Right lobe of liver (tissue), 6 donors: ENCODE data around the gene COPZ1. TPM values are rescaled to one million over a fixed set of nuclear protein-coding genes. Genes with fewer than 3 reads are reported as not detected.

Experiments
- ATAC-seq, 4 donors: fragments of 200-7000 bp; cut with Tn5 transposase; one replicate each; pipeline ENCODE4 v1.9.1; 2020; ENCODE audit warnings: mild to moderate bottlenecking in 4 of 4, moderate library complexity in 4 of 4
- DNase-seq, 3 donors: peaks; one replicate each; pipeline ENCODE4 v3.0.0-alpha.2; 2020
- H3K27ac ChIP-seq, 3 donors: fragments of 200-600 bp; one replicate each; pipeline ENCODE4 v1.8.0; 2022
- H3K27me3 ChIP-seq, 2 donors: fragments of 200-600 bp; one replicate each; pipeline ENCODE4 v1.8.0; 2022
- H3K36me3 ChIP-seq, 4 donors: fragments of 200-600 bp; sonication (generic) in 1 of 4; one replicate each; pipeline versions ENCODE4 v1.5.1 to v1.8.0; 2017 to 2022; ENCODE audit warnings: control low read depth in 1 of 4
- H3K4me1 ChIP-seq, 4 donors: fragments of 200-600 bp; sonication (generic) in 1 of 4; one replicate each; pipeline versions ENCODE4 v1.5.1 to v1.8.0; 2017 to 2022; ENCODE audit warnings: control low read depth in 1 of 4
- H3K4me3 ChIP-seq, 3 donors: fragments of 200-600 bp; one replicate each; pipeline ENCODE4 v1.8.0; 2022
- H3K9me3 ChIP-seq, 4 donors: fragments of 200-600 bp; sonication (generic) in 1 of 4; one replicate each; pipeline versions ENCODE4 v1.5.1 to v1.8.0; 2017 to 2022; ENCODE audit warnings: control low read depth in 1 of 4
- POLR2A ChIP-seq: fragments of 450-650 bp; IDR thresholded peaks from one replicate; pipeline ENCODE4 v1.6.1; 2017; ENCODE audit warnings: antibody characterized with exemption, mild to moderate bottlenecking
- WGBS: methylation state at CpG from one replicate; pipeline ENCODE4 v1.1.6; 2018; ENCODE audit warnings: low coverage, low lambda C conversion rate; ENCODE audit not compliant: insufficient coverage; ENCODE audit errors: missing lambda C conversion rate; 5-methylcytosine and 5-hydroxymethylcytosine counted together
- intact Hi-C, 2 donors: fragments of 100-400 bp; cut with DNase I; formaldehyde crosslinking; loops; one replicate each; pipeline versions ENCODE4 v1.11.2 to v1.14.1; 2022
- total RNA-seq, 6 experiments: library from RNA; depleted of rRNA in 2 of 6; stranded (reverse); fragments of >200 nt in 2 of 6; fragmentation: NEBNext Ultra II Directional in 3 of 6; extraction: Animal tissue kit (Norgen Biotek cat#: 25700) in 3 of 6; gene quantifications; one replicate each; pipeline versions ENCODE4 v1.1.0 to v1.2.4, GENCODE V29; 2016 to 2023
- TF ChIP-seq, protein P1 (sequence below), 4 donors: fragments of 200-600 bp in 3 of 4; fragments of 450-650 bp in 1 of 4; IDR thresholded peaks; one replicate each; pipeline versions ENCODE4 v1.5.1 to v1.8.0; 2016 to 2022; ENCODE audit warnings: antibody characterized with exemption in 4 of 4, mild to moderate bottlenecking in 2 of 4
- donor health status: DM: no; HTN: yes; CAD: no.
- donor health status: DM: no; HTN: no; CAD: no.
- donor health status: DM: no; HTN: no; CAD: no.
- donor health status: DM: no; HTN: yes; CAD: no.
- donor health status: DM: no; HTN: yes; CAD: no.

The COPZ1 gene
- total RNA-seq, 6 experiments from 2014 or later: 67.3 to 89.2 (median 74.9) TPM

DNA sequence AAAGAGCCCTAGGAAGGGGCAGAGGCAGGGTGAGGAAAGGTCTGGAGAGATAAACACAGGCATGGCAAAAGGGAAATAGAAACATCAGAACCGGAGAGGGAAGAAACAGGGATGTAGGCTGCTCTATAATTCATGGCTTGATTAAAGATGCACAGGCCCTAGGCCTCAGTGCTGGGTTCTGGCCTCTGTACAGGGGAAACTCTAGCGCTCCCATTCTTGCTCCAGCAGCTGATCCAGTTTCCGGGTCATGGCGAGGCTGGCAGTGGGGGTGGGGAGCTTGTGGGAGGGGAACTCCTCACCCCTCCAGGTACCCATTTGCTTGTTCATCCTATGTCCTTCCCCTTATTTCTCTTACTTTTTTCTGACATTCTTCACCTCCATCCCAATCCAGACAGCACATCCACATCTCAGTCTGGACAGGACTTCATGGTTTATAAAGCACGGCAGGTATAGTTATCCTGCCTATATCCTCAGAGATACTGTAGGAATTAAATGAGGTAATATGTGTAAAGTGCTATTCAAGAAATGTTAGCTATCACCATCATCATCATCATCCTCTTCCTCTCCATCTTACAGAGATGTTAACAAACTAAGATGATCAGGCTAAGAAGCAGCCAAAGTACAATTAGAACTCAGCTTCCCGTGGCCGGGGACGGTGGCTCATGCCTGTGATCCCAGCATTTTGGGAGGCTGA is 47.3 kb downstream of the COPZ1 start:
- 54% methylated on average over 6 of the region's 8 CpGs for WGBS
- peak in 2 of 4 donors; percentile 7 to 22 for ATAC-seq
- TF ChIP-seq, protein P1, sequence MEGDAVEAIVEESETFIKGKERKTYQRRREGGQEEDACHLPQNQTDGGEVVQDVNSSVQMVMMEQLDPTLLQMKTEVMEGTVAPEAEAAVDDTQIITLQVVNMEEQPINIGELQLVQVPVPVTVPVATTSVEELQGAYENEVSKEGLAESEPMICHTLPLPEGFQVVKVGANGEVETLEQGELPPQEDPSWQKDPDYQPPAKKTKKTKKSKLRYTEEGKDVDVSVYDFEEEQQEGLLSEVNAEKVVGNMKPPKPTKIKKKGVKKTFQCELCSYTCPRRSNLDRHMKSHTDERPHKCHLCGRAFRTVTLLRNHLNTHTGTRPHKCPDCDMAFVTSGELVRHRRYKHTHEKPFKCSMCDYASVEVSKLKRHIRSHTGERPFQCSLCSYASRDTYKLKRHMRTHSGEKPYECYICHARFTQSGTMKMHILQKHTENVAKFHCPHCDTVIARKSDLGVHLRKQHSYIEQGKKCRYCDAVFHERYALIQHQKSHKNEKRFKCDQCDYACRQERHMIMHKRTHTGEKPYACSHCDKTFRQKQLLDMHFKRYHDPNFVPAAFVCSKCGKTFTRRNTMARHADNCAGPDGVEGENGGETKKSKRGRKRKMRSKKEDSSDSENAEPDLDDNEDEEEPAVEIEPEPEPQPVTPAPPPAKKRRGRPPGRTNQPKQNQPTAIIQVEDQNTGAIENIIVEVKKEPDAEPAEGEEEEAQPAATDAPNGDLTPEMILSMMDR (IDR thresholded peaks at IDR 0.05): no peak
- TF ChIP-seq POLR2A: no peak
- Histone ChIP-seq H3K36me3 (no peaks in the 10 kb centered on the region), H3K27me3 (no peaks in the 10 kb centered on the region), H3K4me3 (no peak overlapping the region), H3K4me1 (peaks cover 0 to 12% (median 0%) of the 10 kb centered on the region in 4 donors), H3K27ac (no peak overlapping the region), H3K9me3 (no peaks in the 10 kb centered on the region)
- no peak for DNase-seq
- intact Hi-C loops: no loop called here

DNA sequence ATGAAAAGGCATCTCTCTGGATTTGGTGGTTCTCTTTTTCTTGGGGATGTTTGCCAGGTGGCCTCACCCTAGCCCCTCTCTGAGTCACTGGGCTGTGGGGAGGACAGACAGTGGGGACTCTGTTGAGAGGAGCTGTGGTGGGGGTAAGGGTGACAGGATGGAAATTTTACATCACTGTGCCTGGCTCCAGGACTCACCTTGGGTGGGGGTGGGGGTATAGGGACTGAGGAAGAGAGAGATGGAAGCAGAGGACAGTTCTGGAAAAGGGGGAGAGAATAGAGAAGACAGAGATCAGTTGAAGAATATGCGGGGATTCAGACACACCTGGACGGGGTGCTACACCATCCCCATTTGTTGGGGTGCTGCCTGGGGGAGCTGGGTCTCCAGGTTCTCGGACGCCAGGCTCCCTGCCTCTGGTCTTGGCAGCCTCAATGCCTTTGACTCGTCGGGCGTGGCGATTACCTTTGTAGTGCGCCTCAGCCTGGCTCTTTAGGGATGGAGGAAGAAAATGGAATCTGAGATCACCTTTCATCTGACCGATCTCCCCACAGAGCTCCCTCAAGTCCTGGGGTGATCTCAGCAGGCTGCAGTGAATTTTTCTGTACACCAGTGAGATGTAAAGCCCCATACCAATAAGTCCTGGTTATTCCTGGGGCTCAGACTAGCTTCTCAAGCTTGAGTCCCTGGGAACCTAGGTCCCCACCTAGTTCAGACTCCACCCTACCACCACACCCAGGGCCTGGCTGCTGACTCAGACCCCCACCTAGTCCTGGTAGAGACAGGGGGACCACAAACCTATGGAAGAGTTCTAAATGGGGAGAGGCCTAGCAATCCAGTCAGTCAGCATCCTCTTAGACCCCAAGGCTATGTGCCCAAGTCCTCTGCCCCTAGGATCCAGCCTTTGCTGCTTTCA is 49.0 kb downstream of the COPZ1 start:
- Histone ChIP-seq H3K36me3 (no peaks in the 10 kb centered on the region), H3K4me3 (no peak overlapping the region), H3K27ac (no peak overlapping the region), H3K27me3 (no peaks in the 10 kb centered on the region), H3K9me3 (no peaks in the 10 kb centered on the region), H3K4me1 (peaks cover 0 to 5% (median 0%) of the 10 kb centered on the region in 4 donors)
- no peak for DNase-seq
- intact Hi-C loops: no loop called here
- no peak for ATAC-seq
- TF ChIP-seq, protein P1 (IDR thresholded peaks at IDR 0.05): no peak
- WGBS: 94% methylated on average over 3 of the region's 10 CpGs

- no peaks in the 10 kb centered on the region for H3K27me3 ChIP-seq
- no peak for ATAC-seq
- peaks cover 0 to 10% (median 2%) of the 10 kb centered on the region in 4 donors for H3K4me1 ChIP-seq
These were observed 49.8 kb downstream of the COPZ1 start for GRCh38 chr12:54374562-54375258.

DNA sequence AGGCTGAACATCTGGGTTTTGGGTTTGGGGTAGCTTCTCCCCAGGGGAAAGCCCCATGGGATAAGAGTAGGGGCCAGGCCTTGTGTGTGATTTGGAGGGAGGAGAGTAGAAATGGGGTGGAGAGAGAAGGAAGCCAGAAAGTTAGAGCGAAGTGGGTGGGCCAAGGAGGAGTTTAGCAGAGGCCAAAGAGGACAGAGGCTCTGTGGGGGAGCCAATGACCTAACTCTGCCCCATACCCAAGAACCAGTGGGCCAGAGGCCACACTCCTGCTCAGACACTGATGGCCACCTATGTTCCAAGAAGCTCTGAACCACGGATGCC is 50.3 kb downstream of the COPZ1 start:
- TF ChIP-seq, protein P1 (IDR thresholded peaks at IDR 0.05): no peak
- TF ChIP-seq POLR2A: no peak
- no peak for DNase-seq
- Histone ChIP-seq H3K27ac (no peak overlapping the region), H3K9me3 (no peaks in the 10 kb centered on the region), H3K36me3 (no peaks in the 10 kb centered on the region), H3K4me3 (no peak overlapping the region), H3K27me3 (no peaks in the 10 kb centered on the region), H3K4me1 (peaks cover 0 to 10% (median 2%) of the 10 kb centered on the region in 4 donors)
- no CpG with 5 or more reads among the region's 2 CpGs for WGBS
- intact Hi-C loops: no loop called here
- ATAC-seq: no peak

More at GRCh38 chr12:54374562-54375258, 49.8 kb downstream of the COPZ1 start:
- Histone ChIP-seq H3K36me3 (no peaks in the 10 kb centered on the region), H3K4me3 (no peak overlapping the region), H3K27ac (no peak overlapping the region), H3K9me3 (no peaks in the 10 kb centered on the region)
- 40% methylated on average over 1 of the region's 2 CpGs for WGBS
- intact Hi-C loops: no loop called here
- TF ChIP-seq, protein P1 (IDR thresholded peaks at IDR 0.05): no peak
- TF ChIP-seq POLR2A: no peak
- no peak for DNase-seq
